GM12892 (cell line): ENCODE data around the gene SLC3A2.

Experiments
- DNase-seq: peaks from one replicate; pipeline ENCODE4 v3.0.0; 2011; ENCODE audit not compliant: insufficient read length
- FAIRE-seq: peaks from 2 replicates; lab custom pipeline; 2011; peaks lifted over from hg19 to GRCh38; lab: Jason Lieb, UNC
- POLR2A ChIP-seq: IDR thresholded peaks from 2 replicates; pipeline ENCODE4 v1.6.1; 2011; ENCODE audit warnings: low read depth, low read length, control low read depth
- POLR2AphosphoS5 ChIP-seq: IDR thresholded peaks from 2 replicates; pipeline ENCODE4 v1.6.1; 2011; ENCODE audit warnings: low read depth, low read length, control low read depth
- TAF1 ChIP-seq: IDR thresholded peaks from 2 replicates; pipeline ENCODE4 v1.6.1; 2011; ENCODE audit warnings: low read depth, mild to moderate bottlenecking, control low read depth, low read length, borderline replicate concordance

SLC3A2 gene

GRCh38 chr11:62889126-62889483 lies 8.4 kb downstream of the SLC3A2 start:
- DNase-seq = no peak
- TF ChIP-seq TAF1 (no peak), POLR2A (no peak), POLR2AphosphoS5 (no peak)
- FAIRE-seq = no peak

- DNase-seq (no peak), FAIRE-seq (no peak)
- TF ChIP-seq POLR2AphosphoS5 = peak; percentile 97
- no peak for TF ChIP-seq TAF1
- peak; percentile 74 for TF ChIP-seq POLR2A
These were observed 9.1 kb downstream of the SLC3A2 start for GRCh38 chr11:62889484-62890437.

DNA sequence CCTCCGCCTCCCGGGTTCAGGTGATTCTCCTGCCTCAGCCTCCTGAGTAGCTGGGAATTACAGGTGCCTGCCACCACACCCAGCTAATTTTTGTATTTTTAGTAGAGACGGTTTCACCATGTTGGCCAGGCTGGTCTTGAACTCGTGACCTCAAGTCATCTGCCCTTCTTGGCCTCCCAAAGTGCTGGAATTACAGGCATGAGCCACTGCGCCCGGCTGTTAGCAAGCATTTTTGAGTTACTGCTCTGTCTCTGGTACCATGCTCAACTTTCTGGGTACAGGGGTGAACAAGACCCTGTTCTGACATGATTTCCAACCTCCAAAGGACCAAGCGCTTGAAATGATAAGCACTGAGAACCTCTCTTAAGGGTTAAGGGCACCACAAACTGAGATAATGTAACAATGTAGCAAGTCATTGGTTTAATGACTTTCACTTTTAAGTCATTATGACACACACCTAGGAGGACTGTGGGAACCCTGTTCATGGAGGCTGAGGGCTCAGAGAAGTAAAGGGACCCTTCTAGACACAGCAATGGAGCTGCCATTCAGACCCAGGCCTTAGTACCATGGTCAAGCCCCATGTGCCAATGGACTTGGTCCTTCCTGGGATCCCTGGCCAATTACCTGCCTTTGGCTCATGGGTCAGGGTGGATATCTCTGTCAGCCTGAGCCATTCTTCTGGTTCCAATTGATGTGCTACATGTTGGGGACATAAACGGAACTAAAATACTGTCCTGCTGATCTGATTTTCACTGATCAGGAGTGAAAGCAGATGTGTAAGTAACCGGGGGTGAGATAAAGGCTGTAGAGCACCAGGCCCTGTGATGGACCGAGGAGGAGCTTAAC lies 11.6 kb downstream of the SLC3A2 start:
- no peak for FAIRE-seq
- no peak for DNase-seq
- no peak for TF ChIP-seq POLR2A
- no peak for TF ChIP-seq POLR2AphosphoS5
- no peak for TF ChIP-seq TAF1

DNA sequence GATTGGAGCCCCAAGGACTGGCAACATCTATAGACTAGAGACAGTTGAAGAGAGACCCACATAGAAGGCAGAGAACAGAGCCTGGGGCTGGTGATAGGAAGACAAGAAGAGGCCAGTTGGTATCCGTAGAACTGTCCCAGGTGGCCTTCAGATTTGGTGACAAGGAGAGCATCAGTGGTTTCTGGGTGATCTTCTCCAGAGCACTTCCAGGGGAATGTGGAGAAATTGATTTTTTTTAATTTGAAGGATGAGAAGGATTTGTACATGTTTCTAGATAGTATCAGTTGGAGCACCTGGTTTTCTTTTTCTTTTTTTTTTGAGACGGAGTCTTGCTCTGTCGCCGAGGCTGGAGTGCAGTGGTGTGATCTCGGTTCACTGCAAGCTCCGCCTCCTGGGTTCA lies 14.8 kb downstream of the SLC3A2 start:
- DNase-seq (no peak), FAIRE-seq (no peak)
- TF ChIP-seq TAF1 (no peak), POLR2A (no peak), POLR2AphosphoS5 (no peak)

DNA sequence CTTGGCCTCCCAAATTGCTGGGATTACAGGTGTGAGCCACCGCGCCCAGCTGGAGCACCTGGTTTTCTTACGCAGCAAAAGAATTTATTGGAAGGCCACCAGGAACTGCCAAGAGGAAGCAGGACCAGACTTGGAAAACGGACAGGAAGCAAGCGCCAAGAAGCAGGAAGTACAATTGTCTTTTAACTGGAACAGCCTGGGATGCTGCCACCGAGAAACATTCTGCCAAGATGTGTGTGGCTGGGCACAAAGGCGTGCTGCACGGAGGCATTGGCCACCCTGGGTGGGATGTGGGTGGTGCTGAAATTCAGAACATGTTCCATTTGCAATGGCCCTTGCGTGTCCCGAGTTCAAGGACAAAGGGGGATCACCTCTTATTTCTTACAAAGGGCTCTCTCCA lies 15.4 kb downstream of the SLC3A2 start:
- FAIRE-seq = no peak
- TF ChIP-seq POLR2AphosphoS5 = no peak
- TF ChIP-seq TAF1 = no peak
- TF ChIP-seq POLR2A = no peak
- no peak for DNase-seq

GRCh38 chr11:62897311-62897710 lies 16.6 kb downstream of the SLC3A2 start:
- FAIRE-seq (no peak), DNase-seq (no peak)
- TF ChIP-seq POLR2A = no peak
- no peak for TF ChIP-seq TAF1
- TF ChIP-seq POLR2AphosphoS5 = no peak

DNA sequence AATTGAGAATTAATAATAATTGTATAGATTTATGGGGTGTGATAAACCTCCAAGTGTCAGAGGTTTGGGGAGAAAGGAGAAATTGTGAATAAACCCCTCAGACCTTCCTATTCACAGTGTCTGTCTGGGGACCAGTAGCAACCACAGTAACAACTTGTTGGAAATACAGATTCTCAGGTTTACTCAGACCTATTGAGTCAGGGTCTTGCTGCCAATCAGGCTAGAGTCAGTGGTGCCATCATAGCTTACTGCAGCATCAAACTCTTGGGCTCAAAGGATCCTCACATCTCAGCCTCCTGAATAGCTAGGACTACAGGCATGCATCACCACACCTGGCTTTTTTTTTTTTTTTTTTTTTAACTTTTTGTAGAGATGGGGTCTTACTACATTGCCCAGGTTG lies 17.3 kb downstream of the SLC3A2 start:
- DNase-seq (no peak), FAIRE-seq (no peak)
- no peak for TF ChIP-seq TAF1
- no peak for TF ChIP-seq POLR2AphosphoS5
- no peak for TF ChIP-seq POLR2A

GRCh38 chr11:62902932-62903331 lies 22.2 kb downstream of the SLC3A2 start:
- no peak for FAIRE-seq
- no peak for DNase-seq
- TF ChIP-seq POLR2A (no peak), POLR2AphosphoS5 (no peak), TAF1 (no peak)

- no peak for TF ChIP-seq POLR2AphosphoS5
- no peak for TF ChIP-seq TAF1
- TF ChIP-seq POLR2A = no peak
- FAIRE-seq (peak; percentile 63), DNase-seq (no peak)
These were observed 24.6 kb downstream of the SLC3A2 start for GRCh38 chr11:62905296-62905695.

GRCh38 chr11:62905927-62906531 lies 25.3 kb downstream of the SLC3A2 start:
- FAIRE-seq (peak; percentile 93), DNase-seq (peak; percentile 69)
- TF ChIP-seq POLR2A (no peak), TAF1 (no peak), POLR2AphosphoS5 (no peak)

DNA sequence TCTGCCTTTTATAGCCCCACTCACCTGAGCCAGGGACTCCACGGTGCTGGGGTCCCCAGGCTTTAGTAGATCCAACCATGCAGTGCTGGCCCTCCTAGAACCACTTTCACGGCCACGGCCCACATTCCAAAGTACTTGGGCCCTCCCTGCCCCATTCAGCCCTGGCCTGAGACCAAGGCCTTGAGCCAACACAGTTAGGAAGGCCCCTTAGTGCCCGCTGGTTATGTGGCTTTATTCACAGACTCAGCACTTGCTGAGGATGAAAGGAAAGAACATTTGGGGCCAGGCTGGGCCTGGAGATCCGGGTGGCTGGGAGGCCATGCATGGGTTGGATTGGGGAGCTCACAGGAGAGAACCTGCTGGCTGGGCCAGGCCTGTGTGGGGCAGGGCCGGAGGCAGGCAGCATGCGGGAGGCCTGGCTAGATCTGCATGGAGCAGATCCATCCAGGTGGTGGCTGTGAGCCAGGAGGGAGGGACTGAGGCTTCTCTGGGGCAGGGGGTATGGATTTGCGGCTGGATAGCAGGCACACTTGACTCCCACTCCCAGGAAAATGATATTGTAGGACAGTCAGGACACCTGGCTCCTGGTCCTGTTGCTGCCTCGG lies 27.9 kb downstream of the SLC3A2 start:
- DNase-seq (no peak), FAIRE-seq (no peak)
- no peak for TF ChIP-seq POLR2A
- TF ChIP-seq TAF1 = no peak
- no peak for TF ChIP-seq POLR2AphosphoS5
